ENCODE results near the gene PRDM16. TPM values are rescaled to one million over a fixed set of nuclear protein-coding genes. Genes with fewer than 3 reads are reported as not detected.

PRDM16 gene
- total and polyA plus RNA-seq, 2 of the 13 experiments (the other 11 are each of a cell fraction or from before 2014, with no cell fraction given): 0.15 to 0.81 TPM

- TF ChIP-seq KIAA2018 (CRISPR knock-in tag; IDR thresholded peaks at IDR 0.05; ENCODE audit: borderline replicate concordance): no peak
- no peak for TF ChIP-seq MXI1 (IDR thresholded peaks at IDR 0.05; ENCODE audit: borderline replicate concordance, low read depth, low read length)
- TF ChIP-seq ZNF878 (CRISPR knock-in tag; IDR thresholded peaks at IDR 0.05): no peak
- no peak for TF ChIP-seq CHCHD3 (CRISPR knock-in tag; IDR thresholded peaks at IDR 0.05)
- TF ChIP-seq ZNF446 (CRISPR knock-in tag; IDR thresholded peaks at IDR 0.05): no peak
- TF ChIP-seq NR2C2 (CRISPR knock-in tag; IDR thresholded peaks at IDR 0.05; ENCODE audit: borderline replicate concordance): peak; percentile 46
- no peak for TF ChIP-seq DZIP1 (CRISPR knock-in tag; IDR thresholded peaks at IDR 0.05)
- no peak for TF ChIP-seq NR3C1 (CRISPR knock-in tag; IDR thresholded peaks at IDR 0.05)
- TF ChIP-seq POLR2AphosphoS5 (IDR thresholded peaks at IDR 0.05; ENCODE audit: low read depth, low read length): peak; percentile 63
- TF ChIP-seq KDM2A (CRISPR knock-in tag; IDR thresholded peaks at IDR 0.05; ENCODE audit: borderline replicate concordance, low read depth): peak; percentile 36; the same call in 1 of the 2 replicates
- TF ChIP-seq ZMYM4 (CRISPR knock-in tag; IDR thresholded peaks at IDR 0.05): no peak; the same call in 1 of the 2 replicates
- peak; percentile 90; the same call in 1 of the 2 replicates for TF ChIP-seq TBX2 (CRISPR knock-in tag; IDR thresholded peaks at IDR 0.05; ENCODE audit: borderline replicate concordance)
- no peak for TF ChIP-seq ZUFSP (CRISPR knock-in tag; IDR thresholded peaks at IDR 0.05; ENCODE audit: borderline replicate concordance)
- 0 out of 2 replicates have a peak, but pooled peaks have one; percentile 55 for TF ChIP-seq ZFP36L2 (CRISPR knock-in tag; IDR thresholded peaks at IDR 0.05)
- peak; percentile 75; the same call in 1 of the 2 replicates for TF ChIP-seq SIX1 (CRISPR knock-in tag; IDR thresholded peaks at IDR 0.05; ENCODE audit: borderline replicate concordance)
- no peak for TF ChIP-seq NR2F2 (IDR thresholded peaks at IDR 0.05; ENCODE audit: borderline replicate concordance, low read depth)
Observed at GRCh38 chr1:3326516-3327388, 257.7 kb downstream of the PRDM16 start (continued).
